ENCODE results near the gene CEP104. TPM values are rescaled to one million over a fixed set of nuclear protein-coding genes. Genes with fewer than 3 reads are reported as not detected.

Gene CEP104
- total and polyA plus RNA-seq, 8 donors: 7.0 to 128 (median 28.7) TPM

DNA sequence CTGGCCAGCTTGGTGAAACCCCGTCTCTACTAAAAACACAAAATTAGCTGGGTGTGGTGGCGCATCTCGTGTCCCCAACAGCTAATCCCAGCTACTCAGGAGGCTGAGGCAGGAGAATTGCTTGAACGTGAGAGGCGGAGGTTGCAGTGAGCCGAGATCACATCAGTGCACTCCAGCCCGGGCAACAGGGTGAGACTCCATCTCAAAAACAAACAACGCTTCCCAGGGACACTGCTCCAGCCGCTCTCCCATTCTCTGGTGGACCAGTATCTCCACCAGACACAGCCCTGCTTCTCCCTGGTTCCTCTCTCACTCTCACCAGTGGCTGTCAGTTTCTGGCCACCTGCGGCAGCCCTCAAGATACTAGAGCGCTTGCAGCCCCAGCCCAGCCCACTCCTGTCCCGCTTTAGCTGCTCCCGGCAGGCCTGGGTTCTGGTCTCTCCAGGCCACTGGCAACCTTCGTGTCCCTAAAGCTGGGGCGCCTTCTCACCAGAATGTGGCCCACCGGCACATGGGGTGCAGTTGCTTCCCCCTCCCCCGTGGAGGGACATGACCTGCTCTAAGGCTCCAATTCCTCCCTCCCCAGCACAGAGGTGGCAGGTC is 39.8 kb downstream of the CEP104 start:
- H3K27me3 ChIP-seq: no peaks in the 10 kb centered on the region
- H3K27ac ChIP-seq: no peak overlapping the region
- TF ChIP-seq, protein P1, sequence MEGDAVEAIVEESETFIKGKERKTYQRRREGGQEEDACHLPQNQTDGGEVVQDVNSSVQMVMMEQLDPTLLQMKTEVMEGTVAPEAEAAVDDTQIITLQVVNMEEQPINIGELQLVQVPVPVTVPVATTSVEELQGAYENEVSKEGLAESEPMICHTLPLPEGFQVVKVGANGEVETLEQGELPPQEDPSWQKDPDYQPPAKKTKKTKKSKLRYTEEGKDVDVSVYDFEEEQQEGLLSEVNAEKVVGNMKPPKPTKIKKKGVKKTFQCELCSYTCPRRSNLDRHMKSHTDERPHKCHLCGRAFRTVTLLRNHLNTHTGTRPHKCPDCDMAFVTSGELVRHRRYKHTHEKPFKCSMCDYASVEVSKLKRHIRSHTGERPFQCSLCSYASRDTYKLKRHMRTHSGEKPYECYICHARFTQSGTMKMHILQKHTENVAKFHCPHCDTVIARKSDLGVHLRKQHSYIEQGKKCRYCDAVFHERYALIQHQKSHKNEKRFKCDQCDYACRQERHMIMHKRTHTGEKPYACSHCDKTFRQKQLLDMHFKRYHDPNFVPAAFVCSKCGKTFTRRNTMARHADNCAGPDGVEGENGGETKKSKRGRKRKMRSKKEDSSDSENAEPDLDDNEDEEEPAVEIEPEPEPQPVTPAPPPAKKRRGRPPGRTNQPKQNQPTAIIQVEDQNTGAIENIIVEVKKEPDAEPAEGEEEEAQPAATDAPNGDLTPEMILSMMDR (IDR thresholded peaks at IDR 0.05): no peak
- TF ChIP-seq POLR2A (IDR thresholded peaks at IDR 0.05) (no peak), EP300 (IDR thresholded peaks at IDR 0.05) (no peak), POLR2AphosphoS5 (IDR thresholded peaks at IDR 0.05) (no peak)
- no peak overlapping the region for H3K4me3 ChIP-seq
- H3K4me1 ChIP-seq: no peaks in the 10 kb centered on the region
- intact Hi-C loops (cut with DNase I; ENCODE audit: low total_unique reads): no loop called here
- H3K36me3 ChIP-seq: peaks cover 33 to 88% (median 76%) of the 10 kb centered on the region in 4 donors
- no peak for DNase-seq
- H3K9me3 ChIP-seq: no peaks in the 10 kb centered on the region
- WGBS, 5 donors: 90 to 96% (median 94%) methylated on average over 17 of the region's 17 CpGs

DNA sequence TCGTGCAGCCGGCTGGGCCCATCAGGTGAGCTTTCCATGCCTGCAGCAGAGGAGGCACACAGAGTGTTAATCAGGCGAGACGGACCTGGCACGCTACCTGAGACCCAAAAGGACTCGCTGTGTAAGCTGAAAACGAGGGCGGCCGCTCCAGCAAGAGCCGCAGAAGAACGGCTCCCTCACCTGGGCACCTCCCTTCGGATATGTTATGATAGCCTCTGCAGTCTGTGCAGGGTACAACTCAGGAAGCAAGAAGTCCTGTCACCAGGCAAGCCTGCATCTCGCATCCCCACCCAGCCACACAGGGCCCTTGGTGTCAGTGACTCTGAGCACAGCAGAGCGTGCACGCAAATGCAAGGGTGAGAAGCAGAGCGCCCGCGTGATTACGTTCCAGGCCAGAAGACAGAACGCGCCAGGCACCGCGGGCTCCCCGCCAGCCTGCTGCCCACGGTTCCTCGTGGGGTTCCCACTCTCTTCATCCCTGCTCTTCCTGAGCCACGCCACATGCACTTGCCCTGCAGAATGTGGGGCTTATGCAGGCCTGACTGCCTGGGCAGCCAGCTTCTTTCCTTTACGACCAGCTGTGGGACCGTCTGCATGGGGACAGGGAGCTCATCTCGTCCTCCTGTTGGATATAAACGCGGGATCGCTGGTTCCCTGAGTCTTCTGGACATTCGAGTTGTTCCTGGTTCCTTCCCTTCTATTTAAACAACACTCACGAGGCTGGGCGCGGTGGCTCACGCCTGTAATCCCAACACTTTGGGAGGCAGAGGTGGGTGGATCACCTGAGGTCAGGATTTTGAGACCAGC is 40.5 kb downstream of the CEP104 start:
- no peaks in the 10 kb centered on the region for H3K9me3 ChIP-seq
- no peak for TF ChIP-seq POLR2A (IDR thresholded peaks at IDR 0.05)
- TF ChIP-seq POLR2AphosphoS5 (IDR thresholded peaks at IDR 0.05): no peak
- TF ChIP-seq EP300 (IDR thresholded peaks at IDR 0.05): no peak
- TF ChIP-seq, protein P1 (IDR thresholded peaks at IDR 0.05): no peak
- H3K27me3 ChIP-seq: no peaks in the 10 kb centered on the region
- 89 to 90% (median 90%) methylated on average over 37 to 38 of the region's 38 CpGs for whole genome bisulfite sequencing, 5 donors
- no peaks in the 10 kb centered on the region for H3K4me1 ChIP-seq
- peaks cover 33 to 81% (median 69%) of the 10 kb centered on the region in 4 donors for H3K36me3 ChIP-seq
- no peak for DNase-seq
- no peak overlapping the region for H3K27ac ChIP-seq
- intact Hi-C loops (cut with DNase I; ENCODE audit: low total_unique reads): no loop called here
- H3K4me3 ChIP-seq: no peak overlapping the region

DNA sequence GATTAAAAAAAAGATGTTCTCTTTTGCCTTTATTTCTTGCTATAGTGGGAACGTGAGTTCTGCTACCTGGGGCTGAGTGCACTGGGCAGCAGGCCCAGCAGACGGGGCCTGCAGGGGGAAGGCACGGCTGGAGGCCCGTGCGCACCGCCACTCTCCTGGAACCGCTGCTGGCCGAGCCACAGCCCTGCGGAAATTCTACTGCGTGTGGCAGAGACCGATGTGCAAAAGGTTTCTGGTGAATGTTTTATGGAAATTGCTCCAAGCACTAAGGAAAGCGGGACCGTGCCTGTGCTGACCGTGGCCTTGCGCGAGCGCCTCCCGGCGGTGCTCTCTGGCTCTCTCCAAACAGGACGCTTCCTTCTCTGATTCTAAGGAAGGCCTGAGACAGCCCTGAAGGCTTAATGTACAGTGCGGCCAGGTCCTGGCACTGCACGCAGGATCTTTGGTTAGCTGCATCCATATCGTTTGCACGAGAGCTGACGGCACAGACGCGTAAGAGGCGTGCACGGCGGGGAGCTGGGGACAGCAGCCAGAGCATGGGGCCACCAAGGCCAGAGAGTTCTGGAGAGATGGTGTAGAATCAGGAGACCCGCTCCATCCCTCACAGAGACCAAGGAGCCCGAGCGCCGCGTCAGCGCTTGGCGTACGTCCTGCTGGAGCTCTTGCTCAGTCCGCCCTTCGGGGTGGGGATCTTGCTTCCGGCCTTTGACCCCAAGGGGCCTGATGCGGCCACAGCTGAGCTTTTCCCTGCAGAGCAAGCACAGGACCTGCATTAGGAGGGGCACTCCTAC is 42.0 kb downstream of the CEP104 start:
- H3K36me3 ChIP-seq: peaks cover 18 to 65% (median 54%) of the 10 kb centered on the region in 4 donors
- H3K4me1 ChIP-seq: no peaks in the 10 kb centered on the region
- no peaks in the 10 kb centered on the region for H3K27me3 ChIP-seq
- no peak overlapping the region for H3K27ac ChIP-seq
- DNase-seq: no peak
- H3K9me3 ChIP-seq: no peaks in the 10 kb centered on the region
- TF ChIP-seq POLR2AphosphoS5 (IDR thresholded peaks at IDR 0.05) (no peak), EP300 (IDR thresholded peaks at IDR 0.05) (no peak), POLR2A (IDR thresholded peaks at IDR 0.05) (no peak)
- TF ChIP-seq, protein P1 (IDR thresholded peaks at IDR 0.05): no peak
- intact Hi-C loops (cut with DNase I; ENCODE audit: low total_unique reads): no loop called here
- 89 to 92% (median 91%) methylated on average over 42 of the region's 42 CpGs for WGBS, 5 donors
- H3K4me3 ChIP-seq: no peak overlapping the region

DNA sequence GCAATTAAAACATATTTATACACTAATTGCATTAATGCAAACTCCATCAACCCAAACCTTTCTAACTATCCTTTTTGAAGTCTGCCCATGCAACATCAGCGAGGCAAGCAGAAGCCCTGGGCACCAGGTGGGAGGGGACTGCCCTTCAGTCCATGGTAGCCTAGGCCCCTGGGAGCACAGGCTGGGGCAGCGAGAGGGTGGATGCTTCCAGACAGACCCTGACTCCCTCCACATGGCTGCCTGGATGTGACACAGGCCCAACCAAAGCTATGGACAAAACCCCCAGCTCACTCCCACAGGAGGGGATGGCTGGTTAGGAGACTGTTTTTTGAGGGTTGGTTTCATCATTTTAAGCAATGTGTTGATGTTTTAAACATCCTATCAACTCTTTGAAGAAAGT is 42.9 kb downstream of the CEP104 start:
- Histone ChIP-seq H3K4me1 (no peaks in the 10 kb centered on the region), H3K27me3 (no peaks in the 10 kb centered on the region), H3K4me3 (no peak overlapping the region), H3K36me3 (peaks cover 15 to 56% (median 45%) of the 10 kb centered on the region in 4 donors), H3K9me3 (no peaks in the 10 kb centered on the region), H3K27ac (no peak overlapping the region)
- intact Hi-C loops (cut with DNase I; ENCODE audit: low total_unique reads): no loop called here
- 94 to 98% (median 97%) methylated on average over 2 of the region's 2 CpGs for WGBS, 5 donors
- DNase-seq: no peak
- TF ChIP-seq EP300 (IDR thresholded peaks at IDR 0.05) (no peak), POLR2AphosphoS5 (IDR thresholded peaks at IDR 0.05) (no peak), POLR2A (IDR thresholded peaks at IDR 0.05) (no peak)
- TF ChIP-seq, protein P1 (IDR thresholded peaks at IDR 0.05): no peak

Data from stomach (tissue), 9 donors.